SKM-1 treated with dmso at 0.1 percent for 144 hours (cell line): ENCODE data around the gene SLC25A1.
"Not testable (repeated sequence)": the region's sequence is repeated elsewhere in the genome, so short reads cannot be mapped to it uniquely, and the experiment has no call there.

Experiments used
- DNase-seq: peaks from one replicate; lab custom pipeline; 2025; ENCODE audit not compliant: unreplicated experiment; lab: John Stamatoyannopoulos, UW

Gene SLC25A1

GRCh38 chr22:19206287-19206686 is 27.8 kb upstream of the SLC25A1 start:
- DNase-seq, result no peak

DNA sequence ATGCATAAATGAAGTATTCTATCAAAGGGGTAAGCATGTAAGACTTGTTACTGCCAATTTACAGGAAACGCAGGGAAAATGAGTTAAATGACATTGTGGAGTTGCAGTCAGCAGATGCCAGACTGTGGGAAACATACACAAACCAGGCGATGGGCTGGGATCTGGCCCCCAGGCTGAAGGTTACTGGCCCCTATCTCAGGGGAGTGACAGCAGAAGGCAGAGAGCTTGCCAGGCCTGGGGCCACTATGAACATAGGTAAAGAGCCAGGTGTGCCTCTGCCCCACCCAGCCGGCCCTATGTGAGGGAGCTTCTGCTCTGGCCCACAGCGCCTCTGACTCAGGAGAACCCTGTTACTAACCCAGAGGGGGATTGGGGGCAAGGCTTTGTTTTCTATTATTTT is 26.1 kb upstream of the SLC25A1 start:
- no peak for DNase-seq

- DNase-seq, result no peak
Measured at GRCh38 chr22:19203834-19204233, 25.3 kb upstream of the SLC25A1 start.

DNA sequence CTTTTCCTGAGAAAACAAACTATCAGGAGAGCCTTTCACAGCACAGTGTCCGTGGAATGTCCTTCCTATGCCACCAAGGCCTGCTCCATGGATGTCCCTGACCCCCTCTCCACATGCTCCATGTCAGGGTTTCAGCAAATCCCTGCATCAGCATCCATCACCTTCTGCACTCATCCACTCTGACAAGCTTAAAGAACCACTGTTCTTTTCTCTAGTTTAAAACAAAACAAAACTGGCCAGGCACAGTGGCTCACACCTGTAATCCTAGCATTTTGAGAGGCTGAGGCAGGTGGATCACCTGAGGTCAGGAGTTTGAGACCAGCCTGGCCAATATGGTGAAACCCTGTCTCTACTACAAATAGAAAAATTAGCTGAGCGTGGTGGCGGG is 24.3 kb upstream of the SLC25A1 start:
- not testable (repeated sequence) for DNase-seq

- DNase-seq, result no peak
Measured at GRCh38 chr22:19201869-19202798, 23.6 kb upstream of the SLC25A1 start.

DNA sequence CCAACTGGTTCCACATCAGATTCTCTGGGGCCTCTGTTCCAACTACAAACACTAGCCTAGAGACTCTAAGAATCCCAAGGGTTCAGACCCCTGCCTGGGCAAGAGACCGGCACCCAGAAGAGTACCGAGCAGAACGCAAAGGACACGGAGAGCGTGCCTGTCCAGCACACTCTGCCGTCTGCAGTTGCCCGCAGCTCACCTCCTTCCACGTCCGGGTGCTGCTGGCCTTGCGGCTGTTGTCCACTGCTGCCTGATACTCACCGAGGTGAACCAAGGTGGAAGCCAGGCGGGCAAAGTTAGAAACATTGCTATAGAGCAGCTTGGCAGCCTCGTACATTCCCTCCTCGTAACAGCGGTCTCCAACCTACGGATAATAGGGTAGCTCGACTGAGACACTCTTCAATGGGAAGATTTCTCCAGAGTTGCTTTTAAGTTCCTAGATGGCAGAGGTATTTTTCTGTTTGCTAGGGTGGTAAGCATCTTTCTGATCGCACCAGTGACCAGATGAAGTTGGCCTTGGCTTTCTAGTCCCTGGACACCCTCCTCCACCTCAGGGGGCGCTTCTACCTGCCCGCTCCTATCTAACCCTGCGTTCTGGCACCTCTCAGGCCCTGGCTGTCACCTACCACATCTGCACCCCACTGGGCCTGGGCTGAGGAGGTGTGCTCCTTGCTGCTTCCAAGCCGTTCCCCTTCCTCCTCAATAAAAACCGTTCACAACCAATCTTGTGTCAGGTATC is 22.8 kb upstream of the SLC25A1 start:
- no peak for DNase-seq

GRCh38 chr22:19199479-19199878 is 20.9 kb upstream of the SLC25A1 start:
- DNase-seq, result no peak

DNA sequence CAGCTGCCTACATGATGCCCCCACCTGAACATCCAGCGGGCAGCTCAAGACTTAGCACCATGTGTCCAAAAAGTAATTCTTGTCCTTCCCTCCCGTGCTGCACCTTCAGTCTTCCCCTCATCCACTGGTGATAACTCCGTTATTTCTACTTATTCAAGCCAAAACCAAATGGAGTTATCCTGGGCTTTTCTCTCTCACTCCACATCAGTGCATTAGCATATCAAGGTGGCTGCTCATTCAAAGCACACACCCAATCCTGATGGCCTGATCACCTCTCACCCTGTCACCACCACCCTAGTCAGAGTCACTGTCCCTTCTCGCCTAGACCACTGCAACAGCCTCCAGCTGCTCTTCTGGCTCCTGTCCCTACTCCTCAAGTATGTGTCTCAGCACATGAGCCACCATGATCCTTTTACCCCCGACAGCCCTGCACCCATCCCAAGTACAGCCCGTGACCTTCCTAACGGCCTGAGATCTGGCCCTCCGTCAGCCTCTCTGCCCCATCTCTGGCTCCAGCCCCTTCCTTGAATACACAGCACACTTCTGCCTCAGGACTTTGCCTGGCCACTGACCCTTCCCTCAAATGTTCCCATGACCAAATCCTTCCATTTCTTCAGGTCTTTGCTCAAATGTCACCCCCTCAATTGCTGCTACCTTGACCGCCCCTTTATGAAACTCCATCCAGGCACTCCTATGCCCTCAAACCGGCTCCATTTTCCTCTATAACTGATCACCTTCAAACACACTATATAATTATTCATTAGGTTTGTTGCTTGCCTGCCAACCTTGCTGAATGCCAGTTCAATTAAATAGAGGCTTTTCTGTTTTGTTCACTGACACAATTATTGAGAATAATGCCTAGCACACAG is 19.7 kb upstream of the SLC25A1 start:
- no peak for DNase-seq

DNA sequence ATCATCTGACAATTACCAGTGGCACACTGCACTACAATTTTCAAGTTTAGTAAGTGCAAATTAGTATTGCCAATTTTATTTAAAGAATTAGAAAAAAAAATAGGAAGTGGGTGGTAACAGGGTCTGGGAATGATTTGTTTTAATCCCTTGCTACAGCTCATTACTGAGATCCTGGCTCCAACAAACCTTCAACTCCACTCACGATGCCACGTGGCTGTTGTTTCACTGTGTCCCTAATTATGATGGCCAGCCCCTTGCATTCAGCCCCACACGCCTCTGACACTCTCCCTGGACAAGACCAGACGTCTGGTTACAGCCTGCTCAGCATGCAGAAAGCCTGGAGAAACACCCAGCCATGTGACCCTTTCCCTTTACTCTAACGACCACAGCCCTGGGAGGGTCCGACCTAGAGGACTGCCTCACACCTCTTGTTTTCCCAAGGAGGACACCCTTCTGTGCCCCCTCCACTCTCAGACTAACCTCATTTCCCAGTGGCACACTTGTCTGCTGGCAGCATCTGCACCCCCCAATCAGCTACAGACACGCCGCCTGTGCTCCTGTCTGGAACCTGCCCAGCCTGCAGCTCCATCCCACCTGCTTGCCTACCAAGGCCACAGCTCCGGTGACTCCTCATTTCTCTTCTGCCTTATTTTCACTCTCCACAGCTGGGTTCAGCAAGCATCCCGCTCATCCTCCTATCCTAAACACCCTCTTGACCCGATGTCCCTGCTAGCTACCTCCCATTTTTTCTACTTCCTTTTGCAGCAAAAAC is 18.5 kb upstream of the SLC25A1 start:
- no peak for DNase-seq

DNA sequence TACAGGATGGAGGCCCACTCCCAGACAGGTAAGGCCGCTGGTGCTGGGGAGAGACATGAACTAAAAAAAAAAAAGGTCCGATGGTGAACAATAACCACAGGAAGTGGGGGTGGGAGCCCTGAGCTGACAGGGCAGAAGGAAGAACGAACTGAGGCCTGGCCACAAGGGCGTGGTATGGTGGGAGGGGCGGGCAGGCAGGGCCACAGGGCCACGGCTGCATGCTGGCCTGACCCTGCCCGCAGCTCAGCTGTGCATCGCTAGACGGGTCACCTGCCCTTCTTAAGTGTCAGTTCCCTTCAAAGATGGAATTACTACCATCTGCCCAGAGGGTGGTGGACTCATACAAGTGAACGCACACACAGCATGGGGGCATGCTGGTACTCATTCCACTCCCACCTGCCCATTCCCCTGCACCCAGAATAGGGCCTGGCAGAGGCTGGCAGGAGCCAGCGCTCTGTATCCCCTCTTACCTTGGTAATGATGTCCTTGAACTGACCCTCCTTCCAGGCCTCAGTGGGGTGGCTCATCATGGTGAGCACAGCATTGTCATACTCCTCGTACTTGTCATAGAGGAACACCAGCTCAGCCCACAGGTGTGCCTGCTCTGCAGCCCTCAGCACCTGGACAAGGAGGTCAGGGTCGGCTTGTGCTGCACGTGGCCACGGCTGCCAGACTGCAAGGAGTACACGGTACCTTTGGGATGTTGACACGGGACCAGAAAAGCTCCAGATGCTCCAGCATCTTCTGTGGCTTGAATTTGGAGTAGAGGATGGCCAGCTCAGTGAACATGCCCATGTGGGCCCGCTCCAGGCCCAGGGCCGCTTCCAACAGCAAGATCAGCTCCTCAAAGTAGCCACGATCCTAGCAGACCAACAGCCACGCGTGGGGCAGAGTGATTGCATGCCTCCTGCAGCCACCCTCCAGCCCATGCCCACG is 17.5 kb upstream of the SLC25A1 start:
- no peak for DNase-seq

- DNase-seq, result no peak
Measured at GRCh38 chr22:19194766-19195536, 16.4 kb upstream of the SLC25A1 start.

GRCh38 chr22:19193879-19194278 is 15.3 kb upstream of the SLC25A1 start:
- DNase-seq, result no peak

- DNase-seq, result no peak
Measured at GRCh38 chr22:19187716-19188563, 9.4 kb upstream of the SLC25A1 start.

- DNase-seq, result no peak
Measured at GRCh38 chr22:19184276-19184997, 5.9 kb upstream of the SLC25A1 start.

GRCh38 chr22:19183216-19183615 is 4.7 kb upstream of the SLC25A1 start:
- DNase-seq, result no peak

GRCh38 chr22:19182472-19183157 is 4.1 kb upstream of the SLC25A1 start:
- no peak for DNase-seq
